ENCODE results near the gene ABCA3.
"Not testable (repeated sequence)": the region's sequence is repeated elsewhere in the genome, so short reads cannot be mapped to it uniquely, and the experiment has no call there.

ABCA3 gene

DNA sequence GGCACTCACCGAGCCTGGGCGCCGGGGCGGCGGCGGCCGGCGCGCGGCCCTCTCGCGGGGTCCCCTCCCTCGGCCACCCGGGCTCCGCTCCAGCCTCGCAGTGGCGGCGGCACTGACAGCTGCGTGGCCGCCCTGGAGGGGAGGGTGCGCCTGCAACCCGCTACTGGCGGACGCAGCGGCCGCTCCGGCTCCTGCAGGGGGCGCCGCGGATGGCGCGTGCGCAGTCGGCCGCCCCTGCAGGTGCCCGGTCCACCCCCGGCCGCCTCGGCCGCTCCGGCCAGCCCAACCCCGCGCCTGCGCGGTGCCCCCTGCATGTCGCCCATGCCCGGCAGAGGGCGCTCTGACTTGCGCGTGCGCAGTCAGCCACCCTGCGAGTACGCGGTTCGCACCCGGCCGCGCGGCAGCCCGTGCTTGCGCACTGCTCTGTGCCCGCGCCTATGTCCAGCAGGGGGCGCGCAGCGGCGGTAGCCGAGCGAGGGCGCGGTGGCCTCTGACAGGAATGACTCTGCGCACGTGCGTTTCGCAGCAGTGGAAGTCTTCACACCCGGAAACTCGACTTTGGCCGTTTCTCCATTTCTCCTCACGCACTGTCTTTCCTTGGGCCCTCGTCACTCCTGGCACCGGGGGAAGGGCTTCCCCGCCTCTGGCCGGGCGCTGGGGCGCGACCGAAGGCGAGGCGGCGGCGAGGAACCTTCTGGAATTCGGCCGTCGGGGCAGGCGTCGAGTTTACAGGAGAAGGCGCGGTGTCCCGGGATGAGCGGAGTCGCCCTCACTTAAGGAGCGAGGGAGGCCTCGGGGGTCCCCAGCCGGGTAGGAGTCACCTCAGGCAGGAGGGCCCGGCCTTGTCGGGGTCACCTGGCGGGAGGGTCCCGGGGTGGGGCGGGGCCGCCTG lies at the start of gene ABCA3:
Gene ABCA3, minus strand, starts transcription at position 165 of the 892 bp plus-strand sequence. CDS start 14,262 bp downstream, outside the sequence.
- Histone ChIP-seq H3K36me3 (ENCODE audit: control insufficient read depth, insufficient read depth, low read length) (no peaks in the 10 kb centered on the region), H3K9me3 (ENCODE audit: control insufficient read depth, insufficient read depth, low read length) (no peaks in the 10 kb centered on the region), H3K4me3 (ENCODE audit: low read length) (peak within 1 kb of the TSS; percentile 56; the same call in 1 of the 2 replicates), H3K27ac (ENCODE audit: low read length) (no peak within 1 kb of the TSS), H3K27me3 (ENCODE audit: control insufficient read depth, insufficient read depth, low read length) (peaks cover 13% of the 10 kb centered on the region), H3K4me1 (ENCODE audit: control insufficient read depth, insufficient read depth, low read length) (peaks cover 2% of the 10 kb centered on the region; the same call in 1 of the 2 replicates)
- no CpG with 5 or more reads among the region's 110 CpGs for WGBS (ENCODE audit: insufficient coverage, insufficient read length)
- DNase-seq (ENCODE audit: low read depth, low spot score) = peak; percentile 93

DNA sequence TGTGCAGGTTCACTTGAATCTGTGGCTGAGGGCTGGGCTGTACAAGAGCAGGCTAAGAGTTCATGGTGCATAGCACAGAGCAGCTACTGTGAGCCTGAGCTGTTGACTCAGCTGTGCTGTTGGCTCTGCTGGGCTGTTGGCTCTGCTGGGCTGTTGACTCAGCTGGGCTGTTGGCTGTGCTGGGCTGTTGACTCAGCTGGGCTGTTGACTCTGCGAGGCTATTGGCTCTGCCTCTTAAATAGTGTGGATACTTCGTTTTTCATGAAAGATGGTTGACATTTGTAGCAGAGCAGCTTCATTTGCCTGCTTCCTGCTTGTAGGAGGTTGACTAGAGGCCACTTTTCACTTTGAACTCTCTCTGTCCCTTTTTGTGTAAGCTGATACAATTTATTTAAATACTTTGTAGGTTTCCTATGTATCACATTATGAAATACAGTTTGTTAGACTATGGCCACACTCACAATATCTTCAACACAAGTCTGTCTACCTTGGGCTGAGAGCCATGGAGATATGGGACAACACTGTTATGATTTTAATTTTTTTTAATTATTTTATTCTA lies 48.4 kb upstream of the ABCA3 start:
- Histone ChIP-seq H3K36me3 (ENCODE audit: control insufficient read depth, insufficient read depth, low read length) (no peaks in the 10 kb centered on the region), H3K4me1 (ENCODE audit: control insufficient read depth, insufficient read depth, low read length) (peaks cover 2% of the 10 kb centered on the region; the same call in 1 of the 2 replicates), H3K27ac (ENCODE audit: low read length) (no peak overlapping the region), H3K27me3 (ENCODE audit: control insufficient read depth, insufficient read depth, low read length) (no peaks in the 10 kb centered on the region), H3K9me3 (ENCODE audit: control insufficient read depth, insufficient read depth, low read length) (peaks cover 2% of the 10 kb centered on the region; the same call in 1 of the 2 replicates), H3K4me3 (ENCODE audit: low read length) (no peak overlapping the region)
- no peak for DNase-seq (ENCODE audit: low read depth, low spot score)
- WGBS (ENCODE audit: insufficient coverage, insufficient read length) = no CpG with 5 or more reads among the region's 2 CpGs

DNA sequence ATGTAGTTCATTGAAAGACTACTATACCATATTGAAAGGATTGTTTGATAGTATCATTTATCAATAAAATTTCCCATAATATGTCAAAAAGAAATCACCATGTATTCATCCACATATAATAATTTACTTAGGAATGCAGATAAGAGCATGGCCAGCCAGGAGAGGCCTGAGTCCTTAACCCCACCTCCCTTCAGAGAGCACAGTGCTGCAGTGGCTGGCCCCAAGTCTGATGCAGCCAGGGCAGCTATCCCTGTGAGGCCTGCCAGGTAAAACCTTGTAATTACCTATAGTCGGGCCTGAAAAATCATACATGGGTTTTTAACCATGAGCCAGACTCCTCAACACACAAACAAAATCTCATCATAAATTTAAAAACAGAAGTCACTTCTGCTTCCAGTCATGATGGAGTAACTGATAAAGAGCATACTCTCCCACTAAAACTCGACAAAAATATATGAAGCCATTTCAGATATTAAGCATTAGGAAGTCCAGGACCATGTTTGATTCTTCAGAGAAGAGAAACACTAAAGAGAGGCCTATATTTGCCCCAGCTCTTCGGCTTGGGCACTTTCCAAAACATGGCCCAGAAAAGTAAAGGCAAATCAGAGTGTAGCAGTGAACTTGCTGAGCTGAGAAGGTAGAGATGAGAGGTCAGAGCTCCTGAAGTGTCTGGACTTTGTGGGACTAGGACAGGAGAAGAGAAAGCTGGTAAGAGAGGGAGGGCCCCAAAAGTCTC lies 47.8 kb upstream of the ABCA3 start:
- Histone ChIP-seq H3K36me3 (ENCODE audit: control insufficient read depth, insufficient read depth, low read length) (no peaks in the 10 kb centered on the region), H3K27me3 (ENCODE audit: control insufficient read depth, insufficient read depth, low read length) (no peaks in the 10 kb centered on the region), H3K4me3 (ENCODE audit: low read length) (no peak overlapping the region), H3K9me3 (ENCODE audit: control insufficient read depth, insufficient read depth, low read length) (peaks cover 2% of the 10 kb centered on the region; the same call in 1 of the 2 replicates), H3K27ac (ENCODE audit: low read length) (no peak overlapping the region), H3K4me1 (ENCODE audit: control insufficient read depth, insufficient read depth, low read length) (peaks cover 2% of the 10 kb centered on the region; the same call in 1 of the 2 replicates)
- WGBS (ENCODE audit: insufficient coverage, insufficient read length) = no CpG with 5 or more reads among the region's 3 CpGs
- DNase-seq (ENCODE audit: low read depth, low spot score) = no peak

DNA sequence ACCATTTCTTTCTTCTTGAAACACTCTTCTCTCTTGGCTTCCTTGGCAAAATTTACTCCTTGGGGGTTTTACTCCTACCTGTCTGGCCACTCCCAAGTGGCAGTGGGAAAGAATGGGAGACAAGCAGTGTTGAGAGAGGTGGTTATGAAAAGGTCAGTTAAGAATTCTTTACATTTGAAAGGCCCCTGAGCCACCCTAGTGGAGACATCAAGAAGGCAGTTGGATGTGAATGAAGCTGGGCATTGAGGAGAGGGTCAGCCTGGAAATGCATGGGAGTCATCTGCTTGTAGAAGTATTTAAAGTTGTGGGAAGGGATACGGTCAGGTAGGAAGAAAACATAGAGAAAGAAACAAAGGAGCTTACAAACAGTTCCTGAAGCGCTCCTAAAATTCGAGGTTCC lies 46.5 kb upstream of the ABCA3 start:
- peaks cover 2% of the 10 kb centered on the region; the same call in 1 of the 2 replicates for H3K9me3 ChIP-seq (ENCODE audit: control insufficient read depth, insufficient read depth, low read length)
- DNase-seq (ENCODE audit: low read depth, low spot score) = peak; percentile 82
- no CpG with 5 or more reads among the region's 3 CpGs for WGBS (ENCODE audit: insufficient coverage, insufficient read length)

DNA sequence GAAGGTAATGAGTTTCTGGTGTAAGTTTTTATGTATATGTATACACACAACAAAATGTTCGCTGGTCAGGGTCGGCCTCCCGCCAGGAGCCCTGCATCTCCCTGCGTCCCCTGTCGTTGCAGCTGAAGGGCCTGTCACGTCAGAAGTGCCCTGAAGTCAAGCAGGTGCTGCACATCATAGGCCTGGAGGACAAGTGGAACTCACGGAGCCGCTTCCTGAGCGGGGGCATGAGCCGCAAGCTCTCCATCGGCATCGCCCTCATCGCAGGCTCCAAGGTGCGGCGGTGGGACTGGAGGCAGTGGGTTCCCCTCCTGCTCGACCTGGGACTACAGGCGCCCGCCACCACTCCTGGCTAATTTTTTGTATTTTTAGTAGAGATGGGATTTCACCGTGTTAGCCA lies 45.5 kb upstream of the ABCA3 start:
- not testable (repeated sequence) for DNase-seq (ENCODE audit: low read depth, low spot score); H3K27ac ChIP-seq (ENCODE audit: low read length); H3K27me3 ChIP-seq (ENCODE audit: control insufficient read depth, insufficient read depth, low read length); H3K36me3 ChIP-seq (ENCODE audit: control insufficient read depth, insufficient read depth, low read length); H3K4me3 ChIP-seq (ENCODE audit: low read length); H3K4me1 ChIP-seq (ENCODE audit: control insufficient read depth, insufficient read depth, low read length); H3K9me3 ChIP-seq (ENCODE audit: control insufficient read depth, insufficient read depth, low read length)
- no CpG with 5 or more reads among the region's 19 CpGs for WGBS (ENCODE audit: insufficient coverage, insufficient read length)

More for the DNA sequence above, 46.5 kb upstream of the ABCA3 start:
- no peaks in the 10 kb centered on the region for H3K27me3 ChIP-seq (ENCODE audit: control insufficient read depth, insufficient read depth, low read length)
- H3K4me1 ChIP-seq (ENCODE audit: control insufficient read depth, insufficient read depth, low read length) = peaks cover 2% of the 10 kb centered on the region; the same call in 1 of the 2 replicates
- H3K27ac ChIP-seq (ENCODE audit: low read length) = no peak overlapping the region
- no peaks in the 10 kb centered on the region for H3K36me3 ChIP-seq (ENCODE audit: control insufficient read depth, insufficient read depth, low read length)
- H3K4me3 ChIP-seq (ENCODE audit: low read length) = no peak overlapping the region

DNA sequence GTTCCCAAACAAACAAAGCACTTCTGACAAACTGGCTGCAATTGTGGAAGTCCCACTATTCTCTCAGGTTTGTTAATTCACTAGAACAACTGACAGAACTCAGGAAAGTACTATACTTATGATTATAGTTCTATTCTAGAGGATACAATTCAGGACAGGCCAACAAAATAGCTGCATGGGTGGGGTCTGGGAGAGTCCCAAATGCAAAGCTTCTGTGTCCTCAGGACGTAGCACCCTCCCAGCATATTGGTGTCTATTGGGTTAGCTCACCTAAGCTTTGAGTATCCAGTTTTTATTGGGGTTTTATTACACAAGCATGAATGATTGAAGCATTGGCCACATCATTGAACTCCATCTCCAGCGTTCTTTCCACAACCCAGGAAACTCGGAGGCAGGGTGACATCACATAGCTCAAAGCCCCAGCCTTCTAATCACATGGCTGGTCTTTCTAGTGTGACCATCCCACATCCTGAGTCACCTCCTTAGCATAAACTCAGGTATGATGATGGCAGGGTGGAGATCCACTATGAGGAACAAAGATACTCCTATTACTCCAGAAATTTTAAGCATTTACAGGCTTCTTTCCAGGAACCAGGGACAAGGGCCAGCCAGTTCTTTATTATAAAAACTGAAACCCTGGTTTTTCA lies 44.8 kb upstream of the ABCA3 start:
- Histone ChIP-seq H3K9me3 (ENCODE audit: control insufficient read depth, insufficient read depth, low read length) (peaks cover 2% of the 10 kb centered on the region; the same call in 1 of the 2 replicates), H3K36me3 (ENCODE audit: control insufficient read depth, insufficient read depth, low read length) (no peaks in the 10 kb centered on the region), H3K4me3 (ENCODE audit: low read length) (no peak overlapping the region), H3K4me1 (ENCODE audit: control insufficient read depth, insufficient read depth, low read length) (peaks cover 2% of the 10 kb centered on the region; the same call in 1 of the 2 replicates), H3K27ac (ENCODE audit: low read length) (no peak overlapping the region), H3K27me3 (ENCODE audit: control insufficient read depth, insufficient read depth, low read length) (no peaks in the 10 kb centered on the region)
- DNase-seq (ENCODE audit: low read depth, low spot score) = no peak
- no CpG with 5 or more reads among the region's 3 CpGs for WGBS (ENCODE audit: insufficient coverage, insufficient read length)

DNA sequence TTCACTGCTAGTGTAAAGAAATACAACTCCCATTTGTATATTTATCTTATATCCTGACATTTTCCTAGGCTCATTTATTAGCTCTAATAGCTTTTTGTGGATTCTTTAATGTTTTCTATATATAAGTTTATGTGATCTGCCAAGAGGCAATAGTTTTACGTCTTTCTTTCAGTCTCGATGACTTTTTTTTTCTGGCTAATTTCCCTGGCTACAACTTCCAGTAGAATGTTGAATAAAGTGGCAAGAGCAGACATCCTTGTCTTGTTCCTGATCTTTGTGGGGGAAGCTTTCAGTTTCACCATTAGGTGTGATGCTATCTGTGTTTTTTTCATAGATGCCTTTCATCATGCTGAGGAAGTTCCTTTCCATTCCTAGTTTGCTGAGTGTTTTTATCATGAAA lies 43.9 kb upstream of the ABCA3 start:
- H3K27ac ChIP-seq (ENCODE audit: low read length) = no peak overlapping the region
- no peak overlapping the region for H3K4me3 ChIP-seq (ENCODE audit: low read length)
- no peaks in the 10 kb centered on the region for H3K36me3 ChIP-seq (ENCODE audit: control insufficient read depth, insufficient read depth, low read length)
- no peak for DNase-seq (ENCODE audit: low read depth, low spot score)
- no peaks in the 10 kb centered on the region for H3K27me3 ChIP-seq (ENCODE audit: control insufficient read depth, insufficient read depth, low read length)
- peaks cover 2% of the 10 kb centered on the region; the same call in 1 of the 2 replicates for H3K9me3 ChIP-seq (ENCODE audit: control insufficient read depth, insufficient read depth, low read length)
- no CpG with 5 or more reads among the region's 2 CpGs for WGBS (ENCODE audit: insufficient coverage, insufficient read length)
- peaks cover 2% of the 10 kb centered on the region; the same call in 1 of the 2 replicates for H3K4me1 ChIP-seq (ENCODE audit: control insufficient read depth, insufficient read depth, low read length)

DNA sequence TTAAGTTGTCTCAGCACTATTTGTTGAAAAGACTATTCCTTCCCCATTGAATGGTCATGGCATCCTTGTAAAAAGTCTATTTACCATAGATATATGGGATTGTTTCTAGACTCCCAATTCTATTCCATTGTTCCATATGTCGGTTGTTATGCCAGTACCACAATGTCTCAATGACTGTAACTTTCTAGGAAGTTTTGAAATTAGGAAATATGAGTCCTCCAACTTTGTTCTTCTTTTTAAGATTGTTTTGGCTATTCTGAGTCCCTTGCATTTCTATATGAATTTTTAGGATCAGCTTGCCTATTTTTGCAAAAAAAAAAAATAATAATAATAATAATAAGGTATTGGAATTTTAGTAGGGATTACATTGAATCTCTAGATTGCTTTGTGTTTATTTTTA lies 43.0 kb upstream of the ABCA3 start:
- H3K4me1 ChIP-seq (ENCODE audit: control insufficient read depth, insufficient read depth, low read length) = peaks cover 2% of the 10 kb centered on the region; the same call in 1 of the 2 replicates
- no peak for DNase-seq (ENCODE audit: low read depth, low spot score)
- no peaks in the 10 kb centered on the region for H3K27me3 ChIP-seq (ENCODE audit: control insufficient read depth, insufficient read depth, low read length)
- H3K4me3 ChIP-seq (ENCODE audit: low read length) = no peak overlapping the region
- no peak overlapping the region for H3K27ac ChIP-seq (ENCODE audit: low read length)
- no CpG with 5 or more reads among the region's 1 CpG for WGBS (ENCODE audit: insufficient coverage, insufficient read length)
- no peaks in the 10 kb centered on the region for H3K9me3 ChIP-seq (ENCODE audit: control insufficient read depth, insufficient read depth, low read length)
- no peaks in the 10 kb centered on the region for H3K36me3 ChIP-seq (ENCODE audit: control insufficient read depth, insufficient read depth, low read length)

DNA sequence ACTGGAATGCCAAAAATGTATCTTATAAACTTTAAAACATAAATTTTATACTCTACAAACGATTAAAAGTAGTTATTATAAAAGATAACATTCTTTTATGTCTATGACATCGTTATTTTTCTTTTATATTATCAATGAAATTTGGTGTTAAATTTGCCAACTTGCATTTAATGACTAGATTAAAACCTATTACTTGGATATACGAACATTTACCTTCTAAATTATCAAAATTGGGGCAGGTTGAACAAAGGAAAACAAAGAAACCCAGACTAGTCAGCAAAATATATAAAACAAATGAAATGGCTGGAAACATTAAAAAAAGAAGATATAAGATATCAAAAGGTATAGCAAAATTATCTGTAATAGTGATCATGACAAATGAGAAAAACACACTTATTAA lies 34.1 kb upstream of the ABCA3 start:
- H3K36me3 ChIP-seq (ENCODE audit: control insufficient read depth, insufficient read depth, low read length) = no peaks in the 10 kb centered on the region
- no peak overlapping the region for H3K27ac ChIP-seq (ENCODE audit: low read length)
- H3K4me1 ChIP-seq (ENCODE audit: control insufficient read depth, insufficient read depth, low read length) = no peaks in the 10 kb centered on the region
- H3K4me3 ChIP-seq (ENCODE audit: low read length) = no peak overlapping the region
- no peak for DNase-seq (ENCODE audit: low read depth, low spot score)
- WGBS (ENCODE audit: insufficient coverage, insufficient read length) = no CpG with 5 or more reads among the region's 3 CpGs
- no peaks in the 10 kb centered on the region for H3K9me3 ChIP-seq (ENCODE audit: control insufficient read depth, insufficient read depth, low read length)
- H3K27me3 ChIP-seq (ENCODE audit: control insufficient read depth, insufficient read depth, low read length) = no peaks in the 10 kb centered on the region

DNA sequence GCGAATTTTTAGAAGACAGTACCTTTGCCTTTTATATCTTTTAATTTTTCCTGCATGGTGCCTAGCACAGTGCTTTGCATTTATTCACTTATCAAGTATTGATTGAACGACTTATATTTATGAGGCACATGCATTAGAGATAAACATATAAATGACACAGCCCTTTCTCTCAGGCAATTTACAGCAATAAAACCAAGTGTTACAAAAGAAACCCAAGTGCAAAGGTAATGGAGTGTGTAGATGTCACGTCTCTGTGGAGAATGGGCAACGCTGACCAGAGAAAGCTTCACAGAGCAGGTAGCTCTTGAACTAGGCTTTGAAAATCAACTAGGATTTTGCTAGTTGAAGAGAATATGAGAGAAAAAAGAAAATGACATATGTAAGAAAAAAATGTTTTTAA lies 32.6 kb upstream of the ABCA3 start:
- no peaks in the 10 kb centered on the region for H3K4me1 ChIP-seq (ENCODE audit: control insufficient read depth, insufficient read depth, low read length)
- H3K27me3 ChIP-seq (ENCODE audit: control insufficient read depth, insufficient read depth, low read length) = no peaks in the 10 kb centered on the region
- no peak overlapping the region for H3K4me3 ChIP-seq (ENCODE audit: low read length)
- WGBS (ENCODE audit: insufficient coverage, insufficient read length) = no CpG with 5 or more reads among the region's 4 CpGs
- no peak overlapping the region for H3K27ac ChIP-seq (ENCODE audit: low read length)
- no peak for DNase-seq (ENCODE audit: low read depth, low spot score)
- H3K36me3 ChIP-seq (ENCODE audit: control insufficient read depth, insufficient read depth, low read length) = no peaks in the 10 kb centered on the region
- H3K9me3 ChIP-seq (ENCODE audit: control insufficient read depth, insufficient read depth, low read length) = no peaks in the 10 kb centered on the region
